ENCODE data around the gene APOM.

APOM gene

GRCh38 chr6:31634131-31634530 is 21.6 kb upstream of the APOM start:
- no peak for DNase-seq
- no peak overlapping the region for H3K27ac ChIP-seq (ENCODE audit: insufficient read depth in 1 of 2, low read depth in 1 of 2, low read length in 2 of 2, poor library complexity in 1 of 2, severe bottlenecking in 2 of 2)
- ChIA-PET CTCF (interaction anchor here (1.1 to 2.0 kb wide), 5 partner anchors 8 to 17 kb away, joined by 5 to 11 read pairs (median 6); no protein-coding TSS in a partner anchor), POLR2A (interaction anchor here (0.6 to 2.1 kb wide), 2 partner anchors 13 to 532 kb away, joined by 3 to 8 read pairs; partner anchors contain the start of gene PRRC2A)
- H3K36me3 ChIP-seq (ENCODE audit: control insufficient read depth in 4 of 4, insufficient read depth in 4 of 4, low read length in 3 of 4): peaks cover 18 to 94% (median 82%) of the 10 kb centered on the region in 4 experiments
- no peaks in the 10 kb centered on the region for H3K9me3 ChIP-seq (ENCODE audit: control extremely low read depth in 1 of 5, control insufficient read depth in 4 of 5, insufficient read depth in 2 of 5, low read depth in 1 of 5, low read length in 4 of 5)
- H3K4me3 ChIP-seq (ENCODE audit: control insufficient read depth in 1 of 7, extremely low read depth in 1 of 7, insufficient read depth in 4 of 7, low read depth in 2 of 7, low read length in 6 of 7): no peak overlapping the region
- H3K4me1 ChIP-seq (ENCODE audit: control extremely low read depth in 1 of 4, control insufficient read depth in 4 of 4, insufficient read depth in 4 of 4, low read length in 3 of 4): no peaks in the 10 kb centered on the region
- WGBS (ENCODE audit: insufficient coverage): no CpG with 5 or more reads among the region's 3 CpGs
- no peaks in the 10 kb centered on the region for H3K27me3 ChIP-seq (replicated peaks in 2 of 5; ENCODE audit: control insufficient read depth in 4 of 5, insufficient read depth in 5 of 5, low read length in 4 of 5)

GRCh38 chr6:31634969-31635575 is 20.6 kb upstream of the APOM start:
- Histone ChIP-seq H3K4me1 (ENCODE audit: control extremely low read depth in 1 of 4, control insufficient read depth in 4 of 4, insufficient read depth in 4 of 4, low read length in 3 of 4) (peaks cover 0 to 9% (median 3%) of the 10 kb centered on the region in 4 experiments), H3K4me3 (ENCODE audit: control insufficient read depth in 1 of 7, extremely low read depth in 1 of 7, insufficient read depth in 4 of 7, low read depth in 2 of 7, low read length in 6 of 7) (no peak overlapping the region), H3K36me3 (ENCODE audit: control insufficient read depth in 4 of 4, insufficient read depth in 4 of 4, low read length in 3 of 4) (peaks cover 20 to 94% (median 85%) of the 10 kb centered on the region in 4 experiments), H3K9me3 (ENCODE audit: control extremely low read depth in 1 of 5, control insufficient read depth in 4 of 5, insufficient read depth in 2 of 5, low read depth in 1 of 5, low read length in 4 of 5) (no peaks in the 10 kb centered on the region), H3K27me3 (replicated peaks in 2 of 5; ENCODE audit: control insufficient read depth in 4 of 5, insufficient read depth in 5 of 5, low read length in 4 of 5) (no peaks in the 10 kb centered on the region), H3K27ac (ENCODE audit: insufficient read depth in 1 of 2, low read depth in 1 of 2, low read length in 2 of 2, poor library complexity in 1 of 2, severe bottlenecking in 2 of 2) (no peak overlapping the region)
- ChIA-PET POLR2A (no interaction called here), CTCF (interaction anchor here (1.1 to 2.5 kb wide), 5 partner anchors 8 to 16 kb away, joined by 3 to 15 read pairs (median 5); no protein-coding TSS in a partner anchor)
- no peak for DNase-seq
- 100% methylated on average over 10 of the region's 11 CpGs for whole genome bisulfite sequencing (ENCODE audit: insufficient coverage)

DNA sequence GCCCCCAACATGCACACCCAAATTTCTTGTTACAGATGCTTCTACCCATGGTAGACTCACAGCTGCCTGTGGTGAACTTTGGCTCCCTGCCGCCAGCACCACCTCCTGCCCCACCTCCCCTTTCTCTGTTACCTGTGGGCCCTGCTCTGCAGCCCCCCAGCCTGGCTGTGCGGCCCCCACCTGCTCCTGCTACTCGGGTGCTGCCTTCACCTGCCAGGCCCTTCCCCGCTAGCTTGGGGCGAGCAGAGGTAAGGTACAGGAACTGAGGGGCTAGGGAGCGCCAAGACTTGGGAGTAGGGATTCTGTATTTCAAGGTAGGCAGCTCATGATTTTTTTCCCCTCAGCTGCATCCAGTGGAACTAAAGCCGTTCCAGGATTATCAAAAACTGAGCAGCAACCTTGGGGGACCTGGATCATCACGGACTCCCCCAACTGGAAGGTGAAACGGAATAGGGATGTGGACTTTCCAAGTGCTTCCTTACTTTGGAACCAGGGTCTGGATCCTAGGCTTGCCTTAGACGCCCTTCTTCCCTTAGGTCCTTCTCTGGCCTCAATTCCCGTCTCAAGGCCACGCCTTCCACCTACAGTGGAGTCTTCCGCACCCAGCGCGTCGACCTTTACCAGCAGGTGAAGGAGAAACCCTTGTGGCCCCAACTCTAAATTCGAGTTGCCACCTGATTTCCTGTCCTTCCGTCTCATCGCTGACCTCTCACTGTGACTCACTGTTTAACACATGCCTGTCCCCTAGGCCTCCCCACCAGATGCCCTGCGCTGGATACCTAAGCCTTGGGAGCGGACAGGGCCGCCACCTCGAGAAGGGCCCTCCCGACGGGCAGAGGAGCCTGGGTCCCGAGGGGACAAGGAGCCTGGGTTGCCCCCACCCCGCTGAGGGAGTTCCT is 18.7 kb upstream of the APOM start:
- no peaks in the 10 kb centered on the region for H3K9me3 ChIP-seq (ENCODE audit: control extremely low read depth in 1 of 5, control insufficient read depth in 4 of 5, insufficient read depth in 2 of 5, low read depth in 1 of 5, low read length in 4 of 5)
- peaks cover 19 to 94% (median 86%) of the 10 kb centered on the region in 4 experiments for H3K36me3 ChIP-seq (ENCODE audit: control insufficient read depth in 4 of 4, insufficient read depth in 4 of 4, low read length in 3 of 4)
- ChIA-PET POLR2A (no interaction called here), CTCF (interaction anchor here (1.5 to 2.5 kb wide), 4 partner anchors 9 to 15 kb away, joined by 3 to 15 read pairs (median 3); no protein-coding TSS in a partner anchor)
- 95% methylated on average over 22 of the region's 27 CpGs for WGBS (ENCODE audit: insufficient coverage)
- no peak for DNase-seq
- no peak overlapping the region for H3K4me3 ChIP-seq (ENCODE audit: control insufficient read depth in 1 of 7, extremely low read depth in 1 of 7, insufficient read depth in 4 of 7, low read depth in 2 of 7, low read length in 6 of 7)
- H3K27me3 ChIP-seq (replicated peaks in 2 of 5; ENCODE audit: control insufficient read depth in 4 of 5, insufficient read depth in 5 of 5, low read length in 4 of 5): no peaks in the 10 kb centered on the region
- H3K27ac ChIP-seq (ENCODE audit: insufficient read depth in 1 of 2, low read depth in 1 of 2, low read length in 2 of 2, poor library complexity in 1 of 2, severe bottlenecking in 2 of 2): no peak overlapping the region
- H3K4me1 ChIP-seq (ENCODE audit: control extremely low read depth in 1 of 4, control insufficient read depth in 4 of 4, insufficient read depth in 4 of 4, low read length in 3 of 4): peaks cover 0 to 11% (median 3%) of the 10 kb centered on the region in 4 experiments

GRCh38 chr6:31639043-31639442 is 16.7 kb upstream of the APOM start:
- no peaks in the 10 kb centered on the region for H3K9me3 ChIP-seq (ENCODE audit: control extremely low read depth in 1 of 5, control insufficient read depth in 4 of 5, insufficient read depth in 2 of 5, low read depth in 1 of 5, low read length in 4 of 5)
- peak overlapping the region in 1 of 2 experiments; percentile 19 for H3K27ac ChIP-seq (ENCODE audit: insufficient read depth in 1 of 2, low read depth in 1 of 2, low read length in 2 of 2, poor library complexity in 1 of 2, severe bottlenecking in 2 of 2)
- 94% methylated on average over 3 of the region's 9 CpGs for WGBS (ENCODE audit: insufficient coverage)
- peaks cover 19 to 91% (median 82%) of the 10 kb centered on the region in 4 experiments for H3K36me3 ChIP-seq (ENCODE audit: control insufficient read depth in 4 of 4, insufficient read depth in 4 of 4, low read length in 3 of 4)
- DNase-seq: no peak
- ChIA-PET CTCF (interaction anchor here (0.7 to 2.8 kb wide), 7 partner anchors 11 to 88 kb away, joined by 3 to 10 read pairs (median 5); no protein-coding TSS in a partner anchor), POLR2A (interaction anchor here (0.5 to 1.7 kb wide), 4 partner anchors 13 to 908 kb away, joined by 3 to 7 read pairs (median 4); partner anchors contain the start of genes GPANK1 and HSPA1B)
- H3K27me3 ChIP-seq (replicated peaks in 2 of 5; ENCODE audit: control insufficient read depth in 4 of 5, insufficient read depth in 5 of 5, low read length in 4 of 5): no peaks in the 10 kb centered on the region
- H3K4me3 ChIP-seq (ENCODE audit: control insufficient read depth in 1 of 7, extremely low read depth in 1 of 7, insufficient read depth in 4 of 7, low read depth in 2 of 7, low read length in 6 of 7): no peak overlapping the region
- peaks cover 0 to 11% (median 3%) of the 10 kb centered on the region in 4 experiments for H3K4me1 ChIP-seq (ENCODE audit: control extremely low read depth in 1 of 4, control insufficient read depth in 4 of 4, insufficient read depth in 4 of 4, low read length in 3 of 4)

DNA sequence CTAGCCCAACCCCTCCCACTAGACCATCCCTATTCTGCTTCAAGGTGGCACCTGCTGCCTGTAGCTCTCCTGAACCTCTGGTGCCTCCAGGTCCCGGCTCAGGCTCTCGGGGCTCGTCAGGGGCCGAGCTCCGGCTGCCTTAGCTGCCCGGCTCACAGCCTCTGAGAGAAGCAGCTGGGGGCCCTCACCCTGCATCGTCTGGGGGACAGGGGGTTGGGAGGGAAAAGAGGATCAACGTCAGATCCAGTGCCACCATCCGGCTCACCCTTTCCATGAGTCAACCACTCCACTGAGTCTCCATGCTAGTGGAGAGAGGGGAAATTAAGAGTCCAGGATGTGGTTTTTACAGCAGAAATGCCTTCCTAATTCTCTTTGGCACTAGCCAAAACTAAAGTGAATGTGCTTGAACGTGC is 16.2 kb upstream of the APOM start:
- DNase-seq: peak in 2 of 3 donors; percentile 46 to 52
- WGBS (ENCODE audit: insufficient coverage): 31% methylated on average over 2 of the region's 10 CpGs
- Histone ChIP-seq H3K4me3 (ENCODE audit: control insufficient read depth in 1 of 7, extremely low read depth in 1 of 7, insufficient read depth in 4 of 7, low read depth in 2 of 7, low read length in 6 of 7) (no peak overlapping the region), H3K36me3 (ENCODE audit: control insufficient read depth in 4 of 4, insufficient read depth in 4 of 4, low read length in 3 of 4) (peaks cover 18 to 91% (median 81%) of the 10 kb centered on the region in 4 experiments), H3K9me3 (ENCODE audit: control extremely low read depth in 1 of 5, control insufficient read depth in 4 of 5, insufficient read depth in 2 of 5, low read depth in 1 of 5, low read length in 4 of 5) (no peaks in the 10 kb centered on the region), H3K27me3 (replicated peaks in 2 of 5; ENCODE audit: control insufficient read depth in 4 of 5, insufficient read depth in 5 of 5, low read length in 4 of 5) (no peaks in the 10 kb centered on the region), H3K4me1 (ENCODE audit: control extremely low read depth in 1 of 4, control insufficient read depth in 4 of 4, insufficient read depth in 4 of 4, low read length in 3 of 4) (peaks cover 0 to 11% (median 3%) of the 10 kb centered on the region in 4 experiments), H3K27ac (ENCODE audit: insufficient read depth in 1 of 2, low read depth in 1 of 2, low read length in 2 of 2, poor library complexity in 1 of 2, severe bottlenecking in 2 of 2) (peak overlapping the region in 1 of 2 experiments; percentile 19)
- ChIA-PET CTCF (interaction anchor here (0.7 to 2.8 kb wide), 7 partner anchors 11 to 89 kb away, joined by 3 to 10 read pairs (median 5); no protein-coding TSS in a partner anchor), POLR2A (interaction anchor here (1.0 to 1.7 kb wide), 2 partner anchors 12 to 188 kb away, joined by 3 to 7 read pairs; partner anchors contain the start of gene HSPA1B)

DNA sequence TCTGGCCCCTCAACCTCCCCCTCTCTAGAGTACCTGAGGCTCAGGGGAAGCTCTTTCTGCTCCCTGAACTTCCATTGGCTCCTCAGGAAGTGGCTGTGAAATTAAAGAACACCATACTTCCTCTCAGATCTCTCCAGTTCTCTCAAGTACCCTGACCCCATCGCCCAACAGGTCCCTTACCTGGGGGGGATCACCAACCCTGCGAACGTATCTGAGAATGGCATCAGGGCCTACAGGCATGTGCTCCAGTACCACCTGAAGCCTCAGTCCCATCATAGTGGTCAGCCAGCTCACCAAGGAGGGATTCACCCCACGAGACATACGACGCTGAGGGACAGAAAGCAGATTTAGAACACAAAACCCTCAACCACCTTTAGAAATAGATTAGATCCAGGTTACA is 15.1 kb upstream of the APOM start:
- 93% methylated on average over 6 of the region's 6 CpGs for WGBS (ENCODE audit: insufficient coverage)
- Histone ChIP-seq H3K4me3 (ENCODE audit: control insufficient read depth in 1 of 7, extremely low read depth in 1 of 7, insufficient read depth in 4 of 7, low read depth in 2 of 7, low read length in 6 of 7) (no peak overlapping the region), H3K27ac (ENCODE audit: insufficient read depth in 1 of 2, low read depth in 1 of 2, low read length in 2 of 2, poor library complexity in 1 of 2, severe bottlenecking in 2 of 2) (no peak overlapping the region), H3K9me3 (ENCODE audit: control extremely low read depth in 1 of 5, control insufficient read depth in 4 of 5, insufficient read depth in 2 of 5, low read depth in 1 of 5, low read length in 4 of 5) (no peaks in the 10 kb centered on the region), H3K36me3 (ENCODE audit: control insufficient read depth in 4 of 4, insufficient read depth in 4 of 4, low read length in 3 of 4) (peaks cover 20 to 91% (median 81%) of the 10 kb centered on the region in 4 experiments), H3K27me3 (replicated peaks in 2 of 5; ENCODE audit: control insufficient read depth in 4 of 5, insufficient read depth in 5 of 5, low read length in 4 of 5) (no peaks in the 10 kb centered on the region), H3K4me1 (ENCODE audit: control extremely low read depth in 1 of 4, control insufficient read depth in 4 of 4, insufficient read depth in 4 of 4, low read length in 3 of 4) (peaks cover 0 to 11% (median 3%) of the 10 kb centered on the region in 4 experiments)
- ChIA-PET POLR2A (interaction anchor here (1.2 kb wide), 1 partner anchor 11 kb away, joined by 5 read pairs; no protein-coding TSS in a partner anchor), CTCF (interaction anchor here (0.9 to 2.8 kb wide), 5 partner anchors 10 to 90 kb away, joined by 3 to 10 read pairs (median 4); partner anchors contain the start of gene BAG6)
- DNase-seq: no peak

Data from common myeloid progenitor, CD34-positive (primary cell).